BJ (cell line): Measurements from ENCODE around the gene HS3ST1. TPM values are rescaled to one million over a fixed set of nuclear protein-coding genes. Genes with fewer than 3 reads are reported as not detected.

Experiments used
- CTCF ChIA-PET: fragments of 350-600 bp; formaldehyde crosslinking; extraction: SDS; loops from one replicate; lab custom pipeline; 2021; ENCODE audit warnings: antibody characterized with exemption, inconsistent platforms; lab: Yijun Ruan, JAX
- POLR2A ChIA-PET: fragments of 300-600 bp; sonication (Branson Sonifier 250); formaldehyde crosslinking; extraction: SDS; loops from one replicate; lab custom pipeline; 2021; ENCODE audit warnings: antibody characterized with exemption; lab: Charles Lee
- DNase-seq: peaks from one replicate; pipeline ENCODE4 v3.0.0-alpha.2; 2011; ENCODE audit warnings: low read depth
- H3K27me3 ChIP-seq: 2 replicates; pipeline ENCODE4 v1.6.0; 2011; ENCODE audit warnings: low read length; ENCODE audit not compliant: control insufficient read depth, insufficient read depth
- H3K36me3 ChIP-seq: 2 replicates; pipeline ENCODE4 v1.5.1; 2011; ENCODE audit warnings: low read length; ENCODE audit not compliant: control insufficient read depth, insufficient read depth
- H3K4me3 ChIP-seq: 2 replicates; pipeline ENCODE4 v1.5.1; 2011; ENCODE audit warnings: low read depth, mild to moderate bottlenecking, control low read depth, low read length
- polyA plus RNA-seq: library from polyadenylated mRNA; depleted of rRNA; stranded (reverse); fragments of >200 nt; gene quantifications from 2 replicates; pipeline ENCODE4 v1.2.3, GENCODE V29; 2011
- small RNA-seq: library from RNA; depleted of rRNA; stranded (forward); fragments of <200 nt; gene quantifications from one replicate; pipeline ENCODE3, GENCODE V24; 2012; ENCODE audit warnings: low replicate concordance, low read depth; ENCODE audit not compliant: insufficient read length
- TF ChIP-seq, protein P1 (sequence below): IDR thresholded peaks from 2 replicates; pipeline ENCODE4 v1.5.1; 2011; ENCODE audit warnings: low read depth, mild to moderate bottlenecking, control low read depth, inconsistent platforms, low read length, moderate library complexity; ENCODE audit not compliant: insufficient read depth

The HS3ST1 gene
- polyA plus RNA-seq, 1 experiment = not detected

DNA sequence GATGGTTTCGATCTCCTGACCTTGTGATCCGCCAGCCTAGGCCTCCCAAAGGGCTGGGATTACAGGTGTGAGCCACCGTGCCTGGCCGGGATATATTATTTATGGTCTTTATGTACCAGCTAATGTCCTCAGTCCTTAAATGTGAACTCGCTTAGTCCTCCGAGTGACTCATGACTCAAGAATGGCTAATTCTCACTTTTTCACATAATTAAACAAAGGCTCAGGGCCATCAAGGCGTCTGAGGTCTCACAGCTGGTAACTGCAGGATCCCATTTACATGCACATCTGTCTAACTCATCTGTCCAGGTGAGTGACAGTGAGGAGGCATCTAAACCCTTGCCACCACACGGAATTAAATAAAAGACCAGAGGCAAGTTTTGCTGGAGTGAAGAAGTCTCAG is 73.5 kb downstream of the HS3ST1 start:
- TF ChIP-seq, protein P1, sequence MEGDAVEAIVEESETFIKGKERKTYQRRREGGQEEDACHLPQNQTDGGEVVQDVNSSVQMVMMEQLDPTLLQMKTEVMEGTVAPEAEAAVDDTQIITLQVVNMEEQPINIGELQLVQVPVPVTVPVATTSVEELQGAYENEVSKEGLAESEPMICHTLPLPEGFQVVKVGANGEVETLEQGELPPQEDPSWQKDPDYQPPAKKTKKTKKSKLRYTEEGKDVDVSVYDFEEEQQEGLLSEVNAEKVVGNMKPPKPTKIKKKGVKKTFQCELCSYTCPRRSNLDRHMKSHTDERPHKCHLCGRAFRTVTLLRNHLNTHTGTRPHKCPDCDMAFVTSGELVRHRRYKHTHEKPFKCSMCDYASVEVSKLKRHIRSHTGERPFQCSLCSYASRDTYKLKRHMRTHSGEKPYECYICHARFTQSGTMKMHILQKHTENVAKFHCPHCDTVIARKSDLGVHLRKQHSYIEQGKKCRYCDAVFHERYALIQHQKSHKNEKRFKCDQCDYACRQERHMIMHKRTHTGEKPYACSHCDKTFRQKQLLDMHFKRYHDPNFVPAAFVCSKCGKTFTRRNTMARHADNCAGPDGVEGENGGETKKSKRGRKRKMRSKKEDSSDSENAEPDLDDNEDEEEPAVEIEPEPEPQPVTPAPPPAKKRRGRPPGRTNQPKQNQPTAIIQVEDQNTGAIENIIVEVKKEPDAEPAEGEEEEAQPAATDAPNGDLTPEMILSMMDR = no peak
- Histone ChIP-seq H3K4me3 (no peak overlapping the region), H3K36me3 (no peaks in the 10 kb centered on the region), H3K27me3 (no peaks in the 10 kb centered on the region)
- CTCF ChIA-PET = no interaction called here
- no peak for DNase-seq
- POLR2A ChIA-PET = no interaction called here

DNA sequence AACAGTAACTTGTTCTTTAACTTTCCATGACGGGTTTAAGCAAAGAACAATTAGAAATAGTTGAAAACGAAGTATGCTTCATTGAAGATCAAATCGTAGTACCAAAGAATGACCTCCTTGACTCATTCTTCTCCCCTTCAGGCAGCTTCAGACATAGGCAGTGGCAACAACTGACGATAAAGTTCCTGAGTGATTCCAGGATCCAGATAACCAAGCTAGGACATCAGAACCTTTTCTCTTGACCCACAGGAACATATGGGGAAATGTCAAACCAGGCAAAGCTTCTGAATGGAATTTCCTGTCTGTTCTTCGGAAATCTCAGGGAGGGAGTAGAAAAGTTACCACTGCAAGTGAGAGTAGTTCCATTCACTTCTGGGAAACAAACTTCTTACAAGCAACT is 74.2 kb downstream of the HS3ST1 start:
- H3K27me3 ChIP-seq = no peaks in the 10 kb centered on the region
- H3K4me3 ChIP-seq = no peak overlapping the region
- CTCF ChIA-PET = no interaction called here
- H3K36me3 ChIP-seq = no peaks in the 10 kb centered on the region
- no peak for DNase-seq
- POLR2A ChIA-PET = no interaction called here
- TF ChIP-seq, protein P1 = no peak

DNA sequence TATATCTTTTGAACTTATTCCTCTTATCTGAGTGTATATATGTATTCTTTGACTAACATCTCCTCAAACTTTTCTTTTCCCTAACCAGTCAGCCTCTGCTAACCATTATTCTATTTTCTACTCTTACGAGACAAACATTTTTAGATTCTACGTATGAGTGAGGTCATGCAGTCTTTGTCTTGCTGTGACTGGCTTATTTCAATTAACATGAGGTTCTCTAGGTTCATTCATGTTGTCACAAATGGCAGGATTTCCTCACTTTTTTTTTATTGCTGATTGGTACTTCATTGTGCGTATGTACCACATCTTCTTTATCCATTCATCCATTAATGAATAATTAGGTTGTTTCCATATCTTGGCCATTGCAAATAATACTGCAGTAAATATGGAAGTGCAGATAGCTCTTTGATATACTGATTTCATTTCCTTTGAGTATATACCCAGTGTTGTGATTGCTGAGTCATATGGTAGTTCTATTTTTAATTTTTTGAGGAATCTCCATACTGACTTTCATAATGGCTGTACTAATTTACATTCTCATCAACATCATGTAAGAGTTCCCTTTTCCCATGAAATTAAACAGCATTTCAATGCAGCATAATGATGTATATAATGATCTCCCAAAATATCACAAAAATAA is 80.1 kb downstream of the HS3ST1 start:
- ChIA-PET CTCF (no interaction called here), POLR2A (no interaction called here)
- no peak overlapping the region for H3K4me3 ChIP-seq
- TF ChIP-seq, protein P1 = no peak
- DNase-seq = no peak
- no peaks in the 10 kb centered on the region for H3K27me3 ChIP-seq
- H3K36me3 ChIP-seq = no peaks in the 10 kb centered on the region

DNA sequence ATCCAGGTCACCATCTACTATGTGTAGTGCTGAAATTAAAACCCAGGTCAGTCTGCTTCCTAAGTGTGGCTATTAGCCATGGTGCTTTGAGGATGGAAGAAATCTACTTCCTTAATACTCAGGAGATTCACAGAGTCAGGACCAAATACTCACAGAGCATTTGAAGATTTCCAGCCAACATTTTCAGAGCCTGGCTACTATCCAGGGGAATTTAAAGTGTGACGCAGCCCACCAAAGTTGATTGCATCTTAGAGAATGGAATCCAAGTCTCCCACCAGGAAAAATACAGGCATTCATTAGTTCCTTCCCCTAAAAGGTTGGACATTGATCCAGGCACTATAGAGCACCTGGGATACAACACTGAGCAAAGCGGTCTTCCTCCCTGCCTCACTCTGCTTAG is 83.8 kb downstream of the HS3ST1 start:
- POLR2A ChIA-PET = no interaction called here
- CTCF ChIA-PET = no interaction called here
- no peak for DNase-seq
- TF ChIP-seq, protein P1 = no peak
- Histone ChIP-seq H3K27me3 (no peaks in the 10 kb centered on the region), H3K4me3 (no peak overlapping the region), H3K36me3 (no peaks in the 10 kb centered on the region)

DNA sequence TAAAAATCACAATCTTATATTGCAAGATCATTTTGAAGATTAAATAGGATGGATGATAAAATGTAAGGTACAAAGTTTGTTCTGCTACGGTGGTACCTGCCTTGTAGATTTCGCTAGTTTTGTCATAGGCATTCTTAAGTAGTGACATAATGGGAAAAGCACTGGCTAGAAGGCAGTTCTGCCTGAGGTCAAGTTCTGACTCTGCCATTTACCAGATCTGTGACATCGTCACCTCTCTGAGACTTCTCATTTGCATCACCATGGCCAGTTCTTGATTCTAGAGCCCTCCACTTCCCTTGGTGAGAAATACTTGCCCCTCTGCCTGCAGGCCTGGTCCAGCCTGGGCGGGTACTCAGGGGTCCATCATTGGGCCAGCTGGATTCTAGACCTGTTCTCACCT is 85.2 kb downstream of the HS3ST1 start:
- H3K36me3 ChIP-seq = no peaks in the 10 kb centered on the region
- POLR2A ChIA-PET = no interaction called here
- H3K4me3 ChIP-seq = no peak overlapping the region
- no peak for DNase-seq
- CTCF ChIA-PET = no interaction called here
- TF ChIP-seq, protein P1 = no peak
- H3K27me3 ChIP-seq = no peaks in the 10 kb centered on the region

Small RNAs within 50 kb of the gene (small RNA-seq; reads per million reads assigned to genes)
- not detected for gene MIR572
- not detected for gene RNA5SP156
